Lower lobe of right lung (tissue), 2 donors: Measurements from ENCODE around the gene C1R. TPM values are rescaled to one million over a fixed set of nuclear protein-coding genes. Genes with fewer than 3 reads are reported as not detected.
A peak's percentile ranks its signal among the peaks of the same experiment; 100 is the strongest.

Experiments
- ATAC-seq, 2 donors: fragments of 200-7000 bp; cut with Tn5 transposase; one replicate each; pipeline ENCODE4 v1.9.1; 2020 to 2022; ENCODE audit warnings: mild to moderate bottlenecking in 2 of 2, moderate library complexity in 2 of 2
- DNase-seq: peaks from one replicate; pipeline ENCODE4 v3.0.0-alpha.2; 2020
- H3K27ac ChIP-seq: fragments of 200-600 bp; one replicate; pipeline ENCODE4 v1.8.0; 2022
- H3K27me3 ChIP-seq: fragments of 200-600 bp; one replicate; pipeline ENCODE4 v1.8.0; 2022; ENCODE audit warnings: low read depth
- H3K36me3 ChIP-seq: fragments of 200-600 bp; one replicate; pipeline ENCODE4 v1.8.0; 2022; ENCODE audit warnings: mild to moderate bottlenecking
- H3K4me1 ChIP-seq: fragments of 200-600 bp; one replicate; pipeline ENCODE4 v1.8.0; 2022
- H3K4me3 ChIP-seq: fragments of 200-600 bp; one replicate; pipeline ENCODE4 v1.8.0; 2022; ENCODE audit warnings: mild to moderate bottlenecking
- H3K9me3 ChIP-seq: fragments of 200-600 bp; one replicate; pipeline ENCODE4 v1.8.0; 2022
- CTCF ChIP-seq: fragments of 200-600 bp; IDR thresholded peaks from one replicate; pipeline ENCODE4 v1.8.0; 2022; ENCODE audit warnings: antibody characterized with exemption, mild to moderate bottlenecking
- intact Hi-C: fragments of 100-400 bp; cut with DNase I; formaldehyde crosslinking; loops from one replicate; pipeline ENCODE4 v1.11.0; 2022
- total RNA-seq: library from RNA; stranded (reverse); fragmentation: NEBNext Ultra II Directional; extraction: Animal tissue kit (Norgen Biotek cat#: 25700); gene quantifications from one replicate; pipeline ENCODE4 v1.2.1, GENCODE V29; 2021
- donor health status: DM: no; HTN: yes; CAD: no; lungs with severe emphysema.

The C1R gene
- total RNA-seq, 1 donor from 2014 or later = 373 TPM

- no peak for TF ChIP-seq CTCF
- no peaks in the 10 kb centered on the region for H3K27me3 ChIP-seq
- intact Hi-C loops = no loop called here
- peaks cover 7% of the 10 kb centered on the region for H3K4me1 ChIP-seq
- peak overlapping the region; percentile 78 for H3K27ac ChIP-seq
- no peak for DNase-seq
- H3K4me3 ChIP-seq = no peak overlapping the region
- no peak for ATAC-seq
- no peaks in the 10 kb centered on the region for H3K9me3 ChIP-seq
- H3K36me3 ChIP-seq = peaks cover 26% of the 10 kb centered on the region
Measured at GRCh38 chr12:7093486-7093885, 1.2 kb upstream of the C1R start.

GRCh38 chr12:7092986-7093460 lies 778 bp upstream of the C1R start:
- Histone ChIP-seq H3K27me3 (no peaks in the 10 kb centered on the region), H3K9me3 (no peaks in the 10 kb centered on the region), H3K4me3 (no peak overlapping the region), H3K27ac (peak overlapping the region; percentile 78), H3K36me3 (peaks cover 25% of the 10 kb centered on the region), H3K4me1 (peaks cover 7% of the 10 kb centered on the region)
- ATAC-seq (no peak), DNase-seq (no peak)
- TF ChIP-seq CTCF = no peak
- intact Hi-C loops = no loop called here

GRCh38 chr12:7091660-7092228 lies 501 bp downstream of the C1R start:
- TF ChIP-seq CTCF = no peak
- Histone ChIP-seq H3K27ac (peak overlapping the region; percentile 78), H3K9me3 (no peaks in the 10 kb centered on the region), H3K36me3 (peaks cover 27% of the 10 kb centered on the region), H3K4me3 (peak overlapping the region; percentile 65), H3K27me3 (no peaks in the 10 kb centered on the region), H3K4me1 (peaks cover 7% of the 10 kb centered on the region)
- ATAC-seq (peak; percentile 66 to 71), DNase-seq (no peak)
- intact Hi-C loops = no loop called here

GRCh38 chr12:7091171-7091570 lies 1.1 kb downstream of the C1R start:
- Histone ChIP-seq H3K4me1 (peaks cover 7% of the 10 kb centered on the region), H3K9me3 (no peaks in the 10 kb centered on the region), H3K27ac (peak overlapping the region; percentile 78), H3K4me3 (peak overlapping the region; percentile 65), H3K27me3 (no peaks in the 10 kb centered on the region), H3K36me3 (peaks cover 25% of the 10 kb centered on the region)
- no peak for TF ChIP-seq CTCF
- intact Hi-C loops = no loop called here
- no peak for DNase-seq
- ATAC-seq = no peak

GRCh38 chr12:7090222-7090998 lies 1.8 kb downstream of the C1R start:
- peaks cover 7% of the 10 kb centered on the region for H3K4me1 ChIP-seq
- H3K27me3 ChIP-seq = no peaks in the 10 kb centered on the region
- H3K27ac ChIP-seq = peak overlapping the region; percentile 78
- peak overlapping the region; percentile 65 for H3K4me3 ChIP-seq
- intact Hi-C loops = no loop called here
- no peak for ATAC-seq
- no peaks in the 10 kb centered on the region for H3K9me3 ChIP-seq
- peaks cover 25% of the 10 kb centered on the region for H3K36me3 ChIP-seq
- no peak for TF ChIP-seq CTCF
- no peak for DNase-seq
